ENCODE data around the gene IMMP2L.

IMMP2L gene

DNA sequence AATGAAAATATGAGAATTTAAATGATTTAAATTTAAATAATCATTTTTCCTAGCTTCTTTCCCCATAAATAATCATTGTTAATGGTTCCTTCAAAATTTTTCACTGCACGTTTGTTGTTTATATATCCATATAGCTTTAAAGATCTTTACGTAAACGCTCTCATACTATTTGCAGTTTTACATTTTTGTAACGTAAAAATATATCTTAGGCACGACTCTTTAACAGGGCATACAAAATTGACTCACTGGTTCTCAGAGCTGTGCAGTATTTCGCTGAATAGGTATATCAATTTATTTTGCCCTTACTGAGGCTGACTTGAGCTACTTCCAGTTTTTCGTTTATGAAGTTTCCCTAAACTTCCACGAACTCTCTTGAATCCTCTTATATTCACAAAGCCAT lies 365.6 kb downstream of the IMMP2L start:
- Histone ChIP-seq H3K27me3 (ENCODE audit: insufficient read depth, low read length, poor library complexity) (no peaks in the 10 kb centered on the region), H2AFZ (ENCODE audit: low read depth, low read length) (no peak overlapping the region), H3K36me3 (ENCODE audit: insufficient read depth, low read length) (no peaks in the 10 kb centered on the region), H3K4me1 (ENCODE audit: insufficient read depth, low read length) (no peaks in the 10 kb centered on the region), H4K20me1 (ENCODE audit: insufficient read depth, low read length) (no peaks in the 10 kb centered on the region), H3K27ac (ENCODE audit: low read length) (no peak overlapping the region), H3K4me3 (ENCODE audit: low read depth in 1 of 2, low read length in 2 of 2) (no peak overlapping the region), H3K4me2 (ENCODE audit: insufficient read depth, low read length) (no peak overlapping the region), H3K9me3 (ENCODE audit: insufficient read depth, low read length, severe bottlenecking) (no peaks in the 10 kb centered on the region), H3K79me2 (ENCODE audit: insufficient read depth, low read length) (no peaks in the 10 kb centered on the region), H3K9ac (ENCODE audit: low read depth, low read length) (no peak overlapping the region)
- no peak for DNase-seq
- TF ChIP-seq EZH2 (IDR thresholded peaks at IDR 0.05; ENCODE audit: borderline replicate concordance, low read depth, low read length, severe bottlenecking) (no peak), CTCF (IDR thresholded peaks at IDR 0.05; ENCODE audit: borderline replicate concordance, extremely low read depth, low read length, poor library complexity, severe bottlenecking) (no peak)
- no peak for ATAC-seq (ENCODE audit: insufficient read depth, low read depth)

- DNase-seq (no peak), ATAC-seq (ENCODE audit: insufficient read depth, low read depth) (no peak)
- no peaks in the 10 kb centered on the region for H4K20me1 ChIP-seq (ENCODE audit: insufficient read depth, low read length)
- no peaks in the 10 kb centered on the region for H3K79me2 ChIP-seq (ENCODE audit: insufficient read depth, low read length)
- no peaks in the 10 kb centered on the region for H3K36me3 ChIP-seq (ENCODE audit: insufficient read depth, low read length)
- no peaks in the 10 kb centered on the region for H3K9me3 ChIP-seq (ENCODE audit: insufficient read depth, low read length, severe bottlenecking)
- H2AFZ ChIP-seq (ENCODE audit: low read depth, low read length): no peak overlapping the region
- TF ChIP-seq CTCF (IDR thresholded peaks at IDR 0.05; ENCODE audit: borderline replicate concordance, extremely low read depth, low read length, poor library complexity, severe bottlenecking) (no peak), EZH2 (IDR thresholded peaks at IDR 0.05; ENCODE audit: borderline replicate concordance, low read depth, low read length, severe bottlenecking) (no peak)
- no peaks in the 10 kb centered on the region for H3K27me3 ChIP-seq (ENCODE audit: insufficient read depth, low read length, poor library complexity)
- no peak overlapping the region for H3K4me2 ChIP-seq (ENCODE audit: insufficient read depth, low read length)
- H3K9ac ChIP-seq (ENCODE audit: low read depth, low read length): no peak overlapping the region
- H3K4me3 ChIP-seq (ENCODE audit: low read depth in 1 of 2, low read length in 2 of 2): no peak overlapping the region
- no peak overlapping the region for H3K27ac ChIP-seq (ENCODE audit: low read length)
- H3K4me1 ChIP-seq (ENCODE audit: insufficient read depth, low read length): no peaks in the 10 kb centered on the region
Observed at GRCh38 chr7:111192614-111193413, 369.5 kb downstream of the IMMP2L start.

GRCh38 chr7:111190804-111191203 lies 371.5 kb downstream of the IMMP2L start:
- H3K9ac ChIP-seq (ENCODE audit: low read depth, low read length): no peak overlapping the region
- no peaks in the 10 kb centered on the region for H3K9me3 ChIP-seq (ENCODE audit: insufficient read depth, low read length, severe bottlenecking)
- H3K27me3 ChIP-seq (ENCODE audit: insufficient read depth, low read length, poor library complexity): no peaks in the 10 kb centered on the region
- TF ChIP-seq EZH2 (IDR thresholded peaks at IDR 0.05; ENCODE audit: borderline replicate concordance, low read depth, low read length, severe bottlenecking): no peak
- no peak for TF ChIP-seq CTCF (IDR thresholded peaks at IDR 0.05; ENCODE audit: borderline replicate concordance, extremely low read depth, low read length, poor library complexity, severe bottlenecking)
- H3K27ac ChIP-seq (ENCODE audit: low read length): no peak overlapping the region
- no peak overlapping the region for H2AFZ ChIP-seq (ENCODE audit: low read depth, low read length)
- DNase-seq (no peak), ATAC-seq (ENCODE audit: insufficient read depth, low read depth) (no peak)
- H3K4me3 ChIP-seq (ENCODE audit: low read depth in 1 of 2, low read length in 2 of 2): no peak overlapping the region
- no peaks in the 10 kb centered on the region for H3K4me1 ChIP-seq (ENCODE audit: insufficient read depth, low read length)
- H3K79me2 ChIP-seq (ENCODE audit: insufficient read depth, low read length): no peaks in the 10 kb centered on the region
- no peaks in the 10 kb centered on the region for H4K20me1 ChIP-seq (ENCODE audit: insufficient read depth, low read length)
- no peaks in the 10 kb centered on the region for H3K36me3 ChIP-seq (ENCODE audit: insufficient read depth, low read length)
- no peak overlapping the region for H3K4me2 ChIP-seq (ENCODE audit: insufficient read depth, low read length)
